ENCODE data around the gene SMTNL2. TPM values are rescaled to one million over a fixed set of nuclear protein-coding genes. Genes with fewer than 3 reads are reported as not detected.

The SMTNL2 gene
- total and polyA plus RNA-seq, 9 of the 15 experiments (the other 6 are each of a cell fraction or from before 2014, with no cell fraction given) = not detected

DNA sequence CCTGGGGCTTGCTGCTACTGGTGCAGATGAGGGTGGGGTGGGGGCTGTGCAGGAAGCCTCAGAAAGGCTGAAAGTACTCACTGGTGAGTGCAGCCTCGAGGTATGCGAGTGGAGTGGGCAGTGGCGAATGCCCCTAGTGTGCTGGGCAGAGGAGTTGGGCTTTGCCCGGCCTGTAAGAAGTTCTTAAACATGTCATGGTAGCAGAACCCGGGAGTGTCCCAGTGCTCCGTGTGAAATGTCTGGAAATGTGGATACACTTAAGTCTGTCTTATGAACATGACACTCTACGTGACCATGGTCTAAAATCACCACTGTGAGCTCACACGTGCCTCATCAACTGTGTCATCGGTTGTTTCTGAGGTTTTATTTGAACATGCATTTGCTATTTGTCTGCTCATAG lies 1.7 kb downstream of the SMTNL2 start (continued):
- TF ChIP-seq CCNT2 (IDR thresholded peaks at IDR 0.05; ENCODE audit: borderline replicate concordance, extremely low read depth, insufficient read length, low read depth, low read length) (no peak), SP1 (CRISPR knock-in tag; IDR thresholded peaks at IDR 0.05) (no peak), ZNF23 (CRISPR knock-in tag; IDR thresholded peaks at IDR 0.05) (no peak), TARDBP (IDR thresholded peaks at IDR 0.05) (no peak), PML (IDR thresholded peaks at IDR 0.05; ENCODE audit: low read length) (no peak)
- TF ChIP-seq, protein P1, sequence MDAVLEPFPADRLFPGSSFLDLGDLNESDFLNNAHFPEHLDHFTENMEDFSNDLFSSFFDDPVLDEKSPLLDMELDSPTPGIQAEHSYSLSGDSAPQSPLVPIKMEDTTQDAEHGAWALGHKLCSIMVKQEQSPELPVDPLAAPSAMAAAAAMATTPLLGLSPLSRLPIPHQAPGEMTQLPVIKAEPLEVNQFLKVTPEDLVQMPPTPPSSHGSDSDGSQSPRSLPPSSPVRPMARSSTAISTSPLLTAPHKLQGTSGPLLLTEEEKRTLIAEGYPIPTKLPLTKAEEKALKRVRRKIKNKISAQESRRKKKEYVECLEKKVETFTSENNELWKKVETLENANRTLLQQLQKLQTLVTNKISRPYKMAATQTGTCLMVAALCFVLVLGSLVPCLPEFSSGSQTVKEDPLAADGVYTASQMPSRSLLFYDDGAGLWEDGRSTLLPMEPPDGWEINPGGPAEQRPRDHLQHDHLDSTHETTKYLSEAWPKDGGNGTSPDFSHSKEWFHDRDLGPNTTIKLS (IDR thresholded peaks at IDR 0.05; ENCODE audit: borderline replicate concordance, low read depth) = no peak
- TF ChIP-seq, protein P2, sequence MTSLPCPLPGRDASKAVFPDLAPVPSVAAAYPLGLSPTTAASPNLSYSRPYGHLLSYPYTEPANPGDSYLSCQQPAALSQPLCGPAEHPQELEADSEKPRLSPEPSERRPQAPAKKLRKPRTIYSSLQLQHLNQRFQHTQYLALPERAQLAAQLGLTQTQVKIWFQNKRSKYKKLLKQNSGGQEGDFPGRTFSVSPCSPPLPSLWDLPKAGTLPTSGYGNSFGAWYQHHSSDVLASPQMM (CRISPR knock-in tag; IDR thresholded peaks at IDR 0.05) = no peak

DNA sequence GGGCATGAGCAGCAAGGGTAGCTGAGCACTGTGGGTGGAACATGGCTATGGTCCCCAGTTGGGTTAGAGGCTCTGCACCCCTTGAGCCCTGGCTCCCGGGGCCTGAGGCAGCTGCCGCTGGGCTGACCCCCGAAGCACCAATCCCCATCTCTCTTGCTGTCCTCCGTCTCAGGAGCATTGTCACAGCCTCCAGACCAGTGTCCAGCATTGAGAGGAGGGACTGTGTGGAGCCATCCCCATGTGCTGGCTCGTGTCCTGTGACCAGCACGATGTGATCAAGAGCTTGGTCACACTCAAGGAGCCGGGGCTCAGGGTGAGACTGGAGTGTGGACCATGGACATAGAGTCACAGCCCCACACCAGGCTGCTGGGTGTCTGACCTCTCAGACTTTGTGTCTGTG lies 2.9 kb downstream of the SMTNL2 start:
- no peaks in the 10 kb centered on the region for H3K36me3 ChIP-seq (ENCODE audit: control insufficient read depth, insufficient read depth, low read length)
- no peak overlapping the region for H3K4me3 ChIP-seq
- TF ChIP-seq ETV1 (tag; conservative IDR thresholded peaks at IDR 0.05; ENCODE audit: low read depth) (no peak), NCOR1 (IDR thresholded peaks at IDR 0.05) (no peak), HCFC1 (IDR thresholded peaks at IDR 0.05; ENCODE audit: low read depth, low read length) (no peak), ASH1L (IDR thresholded peaks at IDR 0.05; ENCODE audit: borderline replicate concordance, low read depth, partially characterized antibody) (no peak), ELF2 (CRISPR knock-in tag; IDR thresholded peaks at IDR 0.05) (no peak)
- TF ChIP-seq, protein P3, sequence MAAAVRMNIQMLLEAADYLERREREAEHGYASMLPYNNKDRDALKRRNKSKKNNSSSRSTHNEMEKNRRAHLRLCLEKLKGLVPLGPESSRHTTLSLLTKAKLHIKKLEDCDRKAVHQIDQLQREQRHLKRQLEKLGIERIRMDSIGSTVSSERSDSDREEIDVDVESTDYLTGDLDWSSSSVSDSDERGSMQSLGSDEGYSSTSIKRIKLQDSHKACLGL (CRISPR knock-in tag; IDR thresholded peaks at IDR 0.05; ENCODE audit: borderline replicate concordance, poor library complexity, severe bottlenecking) = no peak
- TF ChIP-seq, protein P4, sequence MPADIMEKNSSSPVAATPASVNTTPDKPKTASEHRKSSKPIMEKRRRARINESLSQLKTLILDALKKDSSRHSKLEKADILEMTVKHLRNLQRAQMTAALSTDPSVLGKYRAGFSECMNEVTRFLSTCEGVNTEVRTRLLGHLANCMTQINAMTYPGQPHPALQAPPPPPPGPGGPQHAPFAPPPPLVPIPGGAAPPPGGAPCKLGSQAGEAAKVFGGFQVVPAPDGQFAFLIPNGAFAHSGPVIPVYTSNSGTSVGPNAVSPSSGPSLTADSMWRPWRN (IDR thresholded peaks at IDR 0.05; ENCODE audit: low read depth) = no peak
- TF ChIP-seq, protein P5, sequence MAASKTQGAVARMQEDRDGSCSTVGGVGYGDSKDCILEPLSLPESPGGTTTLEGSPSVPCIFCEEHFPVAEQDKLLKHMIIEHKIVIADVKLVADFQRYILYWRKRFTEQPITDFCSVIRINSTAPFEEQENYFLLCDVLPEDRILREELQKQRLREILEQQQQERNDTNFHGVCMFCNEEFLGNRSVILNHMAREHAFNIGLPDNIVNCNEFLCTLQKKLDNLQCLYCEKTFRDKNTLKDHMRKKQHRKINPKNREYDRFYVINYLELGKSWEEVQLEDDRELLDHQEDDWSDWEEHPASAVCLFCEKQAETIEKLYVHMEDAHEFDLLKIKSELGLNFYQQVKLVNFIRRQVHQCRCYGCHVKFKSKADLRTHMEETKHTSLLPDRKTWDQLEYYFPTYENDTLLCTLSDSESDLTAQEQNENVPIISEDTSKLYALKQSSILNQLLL (CRISPR knock-in tag; IDR thresholded peaks at IDR 0.05; ENCODE audit: borderline replicate concordance) = no peak
- peaks cover 8 to 79% of the 10 kb centered on the region in 2 experiments; a peak in 4 of 5 replicates for H3K27me3 ChIP-seq (ENCODE audit: control insufficient read depth in 2 of 2, insufficient read depth in 2 of 2, low read length in 2 of 2)
- DNase-seq (ENCODE audit: extremely low read depth in 1 of 4, low spot score in 3 of 4) (no peak), FAIRE-seq (no peak), ATAC-seq (no peak; the same call in 2 of the 3 replicates)
- no TSS peak for BruUV-seq (replicated peaks)
- H2AFZ ChIP-seq (ENCODE audit: low read depth, low read length) = no peak overlapping the region
- WGBS (ENCODE audit: insufficient coverage, low coverage, missing lambda C conversion rate) = 13% methylated on average over 5 of the region's 7 CpGs
- H3K9me3 ChIP-seq (replicated peaks; ENCODE audit: control insufficient read depth, insufficient read depth, low read depth, low read length) = no peaks in the 10 kb centered on the region
- intact Hi-C loops (cut with micrococcal nuclease) = no loop called here
- POLR2A ChIA-PET = interaction anchor here (1.1 kb wide), 2 partner anchors 8 to 11 kb away, joined by 3 to 5 read pairs; no protein-coding TSS in a partner anchor
- H3K4me1 ChIP-seq (replicated peaks in 1 of 2; ENCODE audit: control insufficient read depth in 2 of 2, insufficient read depth in 2 of 2, low read length in 2 of 2) = peaks cover 6 to 25% of the 10 kb centered on the region in 2 experiments; a peak in 4 of 5 replicates
- CTCF ChIA-PET (ENCODE audit: low intra/inter-chr PET ratio) = no interaction called here
- peak overlapping the region in 1 of 2 experiments; percentile 26; a peak in 1 of 4 replicates for H3K9ac ChIP-seq (ENCODE audit: insufficient read depth in 1 of 2, low read depth in 2 of 2, low read length in 2 of 2)
- H4K20me1 ChIP-seq (replicated peaks; ENCODE audit: control insufficient read depth, insufficient read depth, low read length) = peaks cover 3% of the 10 kb centered on the region; the same call in 1 of the 2 replicates
- no peak overlapping the region for H3K4me2 ChIP-seq (ENCODE audit: insufficient read depth, low read length)
- no peak overlapping the region for H3K27ac ChIP-seq (ENCODE audit: extremely low read depth, low read depth, low read length)
- H3K9me1 ChIP-seq (ENCODE audit: control insufficient read depth, insufficient read depth, low read length) = no peaks in the 10 kb centered on the region
- in situ Hi-C loops (cut with MboI) = no loop called here
- H3K79me2 ChIP-seq (ENCODE audit: control insufficient read depth, insufficient read depth, low read length) = no peaks in the 10 kb centered on the region
